Measurements from ENCODE around the gene ATP9B.

The ATP9B gene

GRCh38 chr18:79210002-79210910 lies 141.1 kb downstream of the ATP9B start:
- no peak overlapping the region for H3K27ac ChIP-seq
- no peak for TF ChIP-seq CTCF (conservative IDR thresholded peaks at IDR 0.05)

- no peak for TF ChIP-seq CTCF (conservative IDR thresholded peaks at IDR 0.05)
- no peak overlapping the region for H3K27ac ChIP-seq
Observed at GRCh38 chr18:79211844-79212243, 142.7 kb downstream of the ATP9B start.

- TF ChIP-seq CTCF (conservative IDR thresholded peaks at IDR 0.05): no peak
- no peak overlapping the region for H3K27ac ChIP-seq
Observed at GRCh38 chr18:79214056-79214455, 144.9 kb downstream of the ATP9B start.

GRCh38 chr18:79216176-79216575 lies 147.0 kb downstream of the ATP9B start:
- TF ChIP-seq CTCF (conservative IDR thresholded peaks at IDR 0.05): no peak
- H3K27ac ChIP-seq: no peak overlapping the region

- no peak for TF ChIP-seq CTCF (conservative IDR thresholded peaks at IDR 0.05)
- H3K27ac ChIP-seq: peak overlapping the region; percentile 52
Observed at GRCh38 chr18:79217979-79218604, 148.9 kb downstream of the ATP9B start.

GRCh38 chr18:79218605-79219190 lies 149.5 kb downstream of the ATP9B start:
- peak overlapping the region; percentile 52 for H3K27ac ChIP-seq
- TF ChIP-seq CTCF (conservative IDR thresholded peaks at IDR 0.05): no peak

GRCh38 chr18:79221136-79221535 lies 151.9 kb downstream of the ATP9B start:
- H3K27ac ChIP-seq: no peak overlapping the region
- TF ChIP-seq CTCF (conservative IDR thresholded peaks at IDR 0.05): no peak
